ENCODE results near the gene CARD16. TPM values are rescaled to one million over a fixed set of nuclear protein-coding genes. Genes with fewer than 3 reads are reported as not detected.
"Not testable (repeated sequence)": the region's sequence is repeated elsewhere in the genome, so short reads cannot be mapped to it uniquely, and the experiment has no call there.

CARD16 gene
- 33.9 TPM for total RNA-seq
- 75.7 TPM for polyA plus RNA-seq
- long read RNA-seq, donor 1, partial matches to known transcripts, result 0 of 2 reads
- long read RNA-seq, donor 1, other reads (novel, unspliced or antisense), result 0 of 2 reads
- long read RNA-seq, donor 2, result 0 reads
- long read RNA-seq, donor 3, transcript CARD16-202 (3 exons, 686 nt), result major isoform, 16 of 36 reads
- long read RNA-seq, donor 3, transcript CARD16-201 (4 exons, 613 nt), result minor isoform, 13 of 36 reads
- long read RNA-seq, donor 3, partial matches to known transcripts, result 7 of 36 reads
- long read RNA-seq, donor 3, other reads (novel, unspliced or antisense), result 0 of 36 reads
- long read RNA-seq, donor 4, transcript CARD16-201 (4 exons, 613 nt), result major isoform, 7 of 8 reads
- long read RNA-seq, donor 4, partial matches to known transcripts, result 0 of 8 reads
- long read RNA-seq, donor 4, other reads (novel, unspliced or antisense), result 0 of 8 reads
- long read RNA-seq, donor 5, transcript CARD16-201 (4 exons, 613 nt), result major isoform, 22 of 47 reads
- long read RNA-seq, donor 5, transcript CARD16-202 (3 exons, 686 nt), result minor isoform, 19 of 47 reads
- long read RNA-seq, donor 5, partial matches to known transcripts, result 6 of 47 reads
- long read RNA-seq, donor 5, other reads (novel, unspliced or antisense), result 0 of 47 reads
- long read RNA-seq, donor 6, transcript CARD16-201 (4 exons, 613 nt), result major isoform, 5 of 7 reads
- long read RNA-seq, donor 6, partial matches to known transcripts, result 0 of 7 reads
- long read RNA-seq, donor 6, other reads (novel, unspliced or antisense), result 0 of 7 reads
- long read RNA-seq, donor 7, transcript CARD16-202 (3 exons, 686 nt), result major isoform, 18 of 43 reads
- long read RNA-seq, donor 7, transcript CARD16-201 (4 exons, 613 nt), result minor isoform, 12 of 43 reads
- long read RNA-seq, donor 7, partial matches to known transcripts, result 13 of 43 reads
- long read RNA-seq, donor 7, other reads (novel, unspliced or antisense), result 0 of 43 reads
- long read RNA-seq, donor 8, partial matches to known transcripts, result 0 of 6 reads
- long read RNA-seq, donor 8, other reads (novel, unspliced or antisense), result 0 of 6 reads
- long read RNA-seq, donor 9, partial matches to known transcripts, result 0 of 5 reads
- long read RNA-seq, donor 9, other reads (novel, unspliced or antisense), result 0 of 5 reads
- long read RNA-seq, donor 10, transcript CARD16-202 (3 exons, 686 nt), result major isoform, 14 of 39 reads
- long read RNA-seq, donor 10, transcript CARD16-201 (4 exons, 613 nt), result minor isoform, 11 of 39 reads
- long read RNA-seq, donor 10, partial matches to known transcripts, result 14 of 39 reads
- long read RNA-seq, donor 10, other reads (novel, unspliced or antisense), result 0 of 39 reads

GRCh38 chr11:105044557-105045524 is at the start of gene CARD16:
Gene CARD16 (minus strand): TSS chr11:105045335. CDS start chr11:105045297, 38 bp downstream.
- not testable (repeated sequence) for H3K36me3 ChIP-seq (ENCODE audit: control insufficient read depth in 2 of 2, insufficient read depth in 2 of 2, low read length in 1 of 2); H3K4me1 ChIP-seq (ENCODE audit: control insufficient read depth in 2 of 2, insufficient read depth in 2 of 2, low read length in 2 of 2); H3K27me3 ChIP-seq (ENCODE audit: control insufficient read depth in 2 of 2, insufficient read depth in 1 of 2, low read length in 1 of 2); H3K9me3 ChIP-seq (ENCODE audit: control insufficient read depth in 2 of 2, insufficient read depth in 1 of 2, low read length in 1 of 2)
- Histone ChIP-seq H3K27ac (ENCODE audit: low read depth in 1 of 2, low read length in 1 of 2) (peak within 1 kb of the TSS; percentile 60 to 74), H3K4me3 (ENCODE audit: low read length in 2 of 2) (peak within 1 kb of the TSS; percentile 49 to 56)
- peak in 8 of 9 donors; percentile 3 to 73 (median 36) for DNase-seq (ENCODE audit: low read depth in 6 of 9, low spot score in 9 of 9)
- WGBS, result 13% methylated on average over 5 of the region's 5 CpGs

- Histone ChIP-seq H3K27me3 (ENCODE audit: control insufficient read depth in 2 of 2, insufficient read depth in 1 of 2, low read length in 1 of 2) (no peaks in the 10 kb centered on the region), H3K36me3 (ENCODE audit: control insufficient read depth in 2 of 2, insufficient read depth in 2 of 2, low read length in 1 of 2) (no peaks in the 10 kb centered on the region), H3K4me3 (ENCODE audit: low read length in 2 of 2) (no peak overlapping the region), H3K4me1 (ENCODE audit: control insufficient read depth in 2 of 2, insufficient read depth in 2 of 2, low read length in 2 of 2) (no peaks in the 10 kb centered on the region), H3K27ac (ENCODE audit: low read depth in 1 of 2, low read length in 1 of 2) (no peak overlapping the region), H3K9me3 (ENCODE audit: control insufficient read depth in 2 of 2, insufficient read depth in 1 of 2, low read length in 1 of 2) (no peaks in the 10 kb centered on the region)
- 58% methylated on average over 9 of the region's 9 CpGs for WGBS
- no peak for DNase-seq (ENCODE audit: low read depth in 6 of 9, low spot score in 9 of 9)
Observed at GRCh38 chr11:105092256-105093239, 47.4 kb upstream of the CARD16 start.

- H3K36me3 ChIP-seq (ENCODE audit: control insufficient read depth in 2 of 2, insufficient read depth in 2 of 2, low read length in 1 of 2), result no peaks in the 10 kb centered on the region
- DNase-seq (ENCODE audit: low read depth in 6 of 9, low spot score in 9 of 9), result no peak
- H3K27ac ChIP-seq (ENCODE audit: low read depth in 1 of 2, low read length in 1 of 2), result no peak overlapping the region
- no peaks in the 10 kb centered on the region for H3K27me3 ChIP-seq (ENCODE audit: control insufficient read depth in 2 of 2, insufficient read depth in 1 of 2, low read length in 1 of 2)
- H3K4me3 ChIP-seq (ENCODE audit: low read length in 2 of 2), result no peak overlapping the region
- WGBS, result 95% methylated on average over 5 of the region's 5 CpGs
- H3K4me1 ChIP-seq (ENCODE audit: control insufficient read depth in 2 of 2, insufficient read depth in 2 of 2, low read length in 2 of 2), result no peaks in the 10 kb centered on the region
- H3K9me3 ChIP-seq (ENCODE audit: control insufficient read depth in 2 of 2, insufficient read depth in 1 of 2, low read length in 1 of 2), result no peaks in the 10 kb centered on the region
Observed at GRCh38 chr11:105081412-105082150, 36.4 kb upstream of the CARD16 start.

GRCh38 chr11:105080171-105080906 is 35.2 kb upstream of the CARD16 start:
- H3K4me3 ChIP-seq (ENCODE audit: low read length in 2 of 2); DNase-seq (ENCODE audit: low read depth in 6 of 9, low spot score in 9 of 9); H3K27me3 ChIP-seq (ENCODE audit: control insufficient read depth in 2 of 2, insufficient read depth in 1 of 2, low read length in 1 of 2); H3K36me3 ChIP-seq (ENCODE audit: control insufficient read depth in 2 of 2, insufficient read depth in 2 of 2, low read length in 1 of 2); H3K27ac ChIP-seq (ENCODE audit: low read depth in 1 of 2, low read length in 1 of 2); H3K4me1 ChIP-seq (ENCODE audit: control insufficient read depth in 2 of 2, insufficient read depth in 2 of 2, low read length in 2 of 2); H3K9me3 ChIP-seq (ENCODE audit: control insufficient read depth in 2 of 2, insufficient read depth in 1 of 2, low read length in 1 of 2): not testable (repeated sequence)
- 36% methylated on average over 6 of the region's 6 CpGs for WGBS

GRCh38 chr11:105078283-105078682 is 33.1 kb upstream of the CARD16 start:
- Histone ChIP-seq H3K4me3 (ENCODE audit: low read length in 2 of 2) (no peak overlapping the region), H3K27ac (ENCODE audit: low read depth in 1 of 2, low read length in 1 of 2) (no peak overlapping the region), H3K27me3 (ENCODE audit: control insufficient read depth in 2 of 2, insufficient read depth in 1 of 2, low read length in 1 of 2) (no peaks in the 10 kb centered on the region), H3K4me1 (ENCODE audit: control insufficient read depth in 2 of 2, insufficient read depth in 2 of 2, low read length in 2 of 2) (no peaks in the 10 kb centered on the region), H3K36me3 (ENCODE audit: control insufficient read depth in 2 of 2, insufficient read depth in 2 of 2, low read length in 1 of 2) (no peaks in the 10 kb centered on the region), H3K9me3 (ENCODE audit: control insufficient read depth in 2 of 2, insufficient read depth in 1 of 2, low read length in 1 of 2) (no peaks in the 10 kb centered on the region)
- 98% methylated on average over 3 of the region's 3 CpGs for WGBS
- DNase-seq (ENCODE audit: low read depth in 6 of 9, low spot score in 9 of 9), result no peak

- H3K9me3 ChIP-seq (ENCODE audit: control insufficient read depth in 2 of 2, insufficient read depth in 1 of 2, low read length in 1 of 2); H3K4me3 ChIP-seq (ENCODE audit: low read length in 2 of 2); H3K27ac ChIP-seq (ENCODE audit: low read depth in 1 of 2, low read length in 1 of 2); H3K4me1 ChIP-seq (ENCODE audit: control insufficient read depth in 2 of 2, insufficient read depth in 2 of 2, low read length in 2 of 2); DNase-seq (ENCODE audit: low read depth in 6 of 9, low spot score in 9 of 9); H3K36me3 ChIP-seq (ENCODE audit: control insufficient read depth in 2 of 2, insufficient read depth in 2 of 2, low read length in 1 of 2); H3K27me3 ChIP-seq (ENCODE audit: control insufficient read depth in 2 of 2, insufficient read depth in 1 of 2, low read length in 1 of 2): not testable (repeated sequence)
- 92% methylated on average over 4 of the region's 4 CpGs for WGBS
Observed at GRCh38 chr11:105077141-105077790, 32.1 kb upstream of the CARD16 start.

All from thymus (tissue), 14 donors.